Osteocyte (in vitro differentiated cells): ENCODE results near the gene JOSD1. TPM values are rescaled to one million over a fixed set of nuclear protein-coding genes. Genes with fewer than 3 reads are reported as not detected.

ENCODE experiments used
- DNase-seq: peaks from one replicate; pipeline ENCODE4 v3.0.0; 2021; ENCODE audit warnings: mixed read lengths; ENCODE audit not compliant: unreplicated experiment; ENCODE audit errors: extremely low spot score
- H3K27ac Mint-ChIP-seq: one replicate; pipeline ENCODE4 v1.8.0; 2021; ENCODE audit warnings: mild to moderate bottlenecking, mixed read lengths; ENCODE audit not compliant: unreplicated experiment
- H3K27me3 Mint-ChIP-seq: one replicate; pipeline ENCODE4 v1.8.0; 2021; ENCODE audit warnings: mixed read lengths; ENCODE audit not compliant: unreplicated experiment
- H3K36me3 Mint-ChIP-seq: one replicate; pipeline ENCODE4 v1.8.0; 2021; ENCODE audit warnings: mixed read lengths; ENCODE audit not compliant: unreplicated experiment
- H3K4me1 Mint-ChIP-seq: one replicate; pipeline ENCODE4 v1.8.0; 2021; ENCODE audit warnings: mixed read lengths; ENCODE audit not compliant: unreplicated experiment
- H3K4me3 Mint-ChIP-seq: one replicate; pipeline ENCODE4 v1.8.0; 2021; ENCODE audit warnings: mild to moderate bottlenecking, moderate library complexity, mixed read lengths; ENCODE audit not compliant: unreplicated experiment
- H3K9me3 Mint-ChIP-seq: one replicate; pipeline ENCODE4 v1.8.0; 2021; ENCODE audit warnings: mixed read lengths; ENCODE audit not compliant: unreplicated experiment
- CTCF ChIP-seq: fragments of 200-600 bp; sonication (generic); IDR thresholded peaks from 2 replicates; pipeline ENCODE4 v1.5.0; 2021; ENCODE audit warnings: antibody characterized with exemption, mild to moderate bottlenecking, moderate library complexity
- total RNA-seq: library from RNA; stranded (reverse); gene quantifications from 2 replicates; pipeline ENCODE4 v1.2.1, GENCODE V29; 2021

Gene JOSD1
- total RNA-seq, 1 donor from 2014 or later: 78.6 TPM

DNA sequence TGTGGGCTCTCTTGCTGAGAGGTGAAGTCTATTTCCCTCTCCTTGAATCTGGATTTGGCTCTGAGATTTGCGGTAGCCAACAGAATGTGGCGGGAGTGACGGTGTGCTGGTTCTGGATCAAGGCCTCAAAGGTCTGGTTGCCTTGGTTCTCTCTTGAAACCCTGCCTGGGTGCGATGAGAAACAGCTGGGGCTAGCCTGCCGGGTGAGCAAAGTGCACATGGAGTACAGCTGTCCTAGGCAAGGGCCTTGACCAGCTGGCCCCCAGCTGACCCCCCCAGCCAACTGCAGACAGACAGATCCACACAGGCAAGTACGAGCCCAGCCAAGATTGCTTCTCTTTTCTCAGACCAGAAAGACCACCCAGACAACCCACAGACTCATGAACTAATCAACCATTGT is 44.2 kb upstream of the JOSD1 start:
- DNase-seq: no peak
- no peaks in the 10 kb centered on the region for H3K9me3 Mint-ChIP-seq
- no peak overlapping the region for H3K4me3 Mint-ChIP-seq
- no peak for TF ChIP-seq CTCF
- no peaks in the 10 kb centered on the region for H3K27me3 Mint-ChIP-seq
- no peaks in the 10 kb centered on the region for H3K4me1 Mint-ChIP-seq
- H3K27ac Mint-ChIP-seq: peak overlapping the region; percentile 41
- peaks cover 54% of the 10 kb centered on the region for H3K36me3 Mint-ChIP-seq

- TF ChIP-seq CTCF: no peak
- no peak overlapping the region for H3K27ac Mint-ChIP-seq
- H3K4me1 Mint-ChIP-seq: no peaks in the 10 kb centered on the region
- H3K36me3 Mint-ChIP-seq: peaks cover 52% of the 10 kb centered on the region
- no peak overlapping the region for H3K4me3 Mint-ChIP-seq
- H3K27me3 Mint-ChIP-seq: no peaks in the 10 kb centered on the region
- no peaks in the 10 kb centered on the region for H3K9me3 Mint-ChIP-seq
- no peak for DNase-seq
Measured at GRCh38 chr22:38742176-38742942, 41.6 kb upstream of the JOSD1 start.

DNA sequence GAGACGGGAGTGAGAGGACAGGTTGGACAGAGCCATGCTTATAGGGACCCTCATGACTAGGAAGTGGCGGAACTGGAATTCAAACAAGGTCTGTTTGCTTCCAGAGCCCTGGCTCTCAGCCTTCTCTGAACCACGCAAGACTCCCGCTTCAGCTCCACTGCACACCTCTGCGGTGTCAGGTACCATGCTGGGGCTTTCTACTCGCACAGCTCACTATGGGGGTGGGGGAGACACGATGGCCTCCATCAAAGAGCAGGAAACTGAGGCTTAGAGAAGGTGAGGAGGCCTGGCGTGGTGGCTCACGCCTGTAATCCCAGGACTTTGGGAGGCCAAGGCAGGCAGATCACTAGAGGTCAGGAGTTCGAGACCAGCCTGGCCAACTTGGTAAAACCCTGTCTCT is 40.8 kb upstream of the JOSD1 start:
- Mint-ChIP-seq H3K9me3 (no peaks in the 10 kb centered on the region), H3K4me1 (no peaks in the 10 kb centered on the region), H3K36me3 (peaks cover 54% of the 10 kb centered on the region), H3K27me3 (no peaks in the 10 kb centered on the region), H3K4me3 (no peak overlapping the region), H3K27ac (no peak overlapping the region)
- TF ChIP-seq CTCF: no peak
- DNase-seq: no peak

DNA sequence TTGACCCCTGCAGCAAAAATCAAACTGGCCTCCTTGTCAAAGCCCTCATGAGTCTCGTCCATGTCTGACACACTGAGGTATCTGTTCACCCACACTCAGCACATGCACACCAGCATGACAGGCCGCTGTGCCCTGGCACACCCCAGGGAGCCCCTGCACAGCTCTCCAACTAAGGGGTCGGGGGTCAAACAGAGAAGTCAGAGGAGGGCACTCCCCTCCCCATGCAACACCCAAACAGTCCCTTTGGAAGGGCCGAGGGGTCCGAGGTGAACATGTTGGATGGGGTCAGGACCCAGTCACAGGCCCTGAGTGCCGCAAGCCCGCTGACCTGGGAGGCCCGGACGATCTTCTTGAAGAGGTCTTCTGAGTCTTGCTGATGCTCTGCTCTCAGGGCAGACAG is 40.4 kb upstream of the JOSD1 start:
- Mint-ChIP-seq H3K27me3 (no peaks in the 10 kb centered on the region), H3K4me1 (no peaks in the 10 kb centered on the region), H3K36me3 (peaks cover 54% of the 10 kb centered on the region), H3K4me3 (no peak overlapping the region), H3K27ac (no peak overlapping the region), H3K9me3 (no peaks in the 10 kb centered on the region)
- no peak for TF ChIP-seq CTCF
- no peak for DNase-seq

- no peak for DNase-seq
- Mint-ChIP-seq H3K27me3 (no peaks in the 10 kb centered on the region), H3K27ac (no peak overlapping the region), H3K9me3 (no peaks in the 10 kb centered on the region), H3K4me3 (no peak overlapping the region), H3K4me1 (no peaks in the 10 kb centered on the region), H3K36me3 (peaks cover 52% of the 10 kb centered on the region)
- no peak for TF ChIP-seq CTCF
Measured at GRCh38 chr22:38740754-38741153, 40.0 kb upstream of the JOSD1 start.
